HG03025 (cell line): ENCODE data around the gene EPN1.

Source experiments
- ATAC-seq: cut with Tn5 transposase; IDR thresholded peaks from one replicate; pipeline ENCODE4 v1.9.1; 2021; ENCODE audit warnings: mild to moderate bottlenecking, moderate library complexity; ENCODE audit not compliant: unreplicated experiment, low FRiP score

Gene EPN1

GRCh38 chr19:55645512-55645881 is 29.5 kb upstream of the EPN1 start:
- no peak for ATAC-seq

- no peak for ATAC-seq
Observed at GRCh38 chr19:55646889-55647731, 27.9 kb upstream of the EPN1 start.

GRCh38 chr19:55647732-55648584 is 27.1 kb upstream of the EPN1 start, which contains the start of gene CCDC106:
Gene CCDC106 (plus strand): TSS chr19:55648212. CDS start chr19:55649047, 835 bp downstream.
- ATAC-seq, result no peak

GRCh38 chr19:55648585-55649267 is 26.3 kb upstream of the EPN1 start:
- no peak for ATAC-seq

GRCh38 chr19:55649268-55650125 is 25.5 kb upstream of the EPN1 start:
- ATAC-seq, result no peak

GRCh38 chr19:55650126-55650557 is 24.9 kb upstream of the EPN1 start:
- no peak for ATAC-seq

GRCh38 chr19:55650602-55651230 is 24.3 kb upstream of the EPN1 start:
- ATAC-seq, result no peak

GRCh38 chr19:55651236-55651635 is 23.8 kb upstream of the EPN1 start:
- no peak for ATAC-seq

- ATAC-seq, result no peak
Observed at GRCh38 chr19:55652311-55653128, 22.5 kb upstream of the EPN1 start.

- peak; percentile 38 for ATAC-seq
Observed at GRCh38 chr19:55653651-55654322, 21.2 kb upstream of the EPN1 start.

GRCh38 chr19:55654323-55654867 is 20.6 kb upstream of the EPN1 start:
- ATAC-seq, result peak; percentile 52

GRCh38 chr19:55654868-55655647 is 20.0 kb upstream of the EPN1 start, which contains the start of gene U2AF2:
Gene U2AF2 (plus strand): TSS chr19:55655035. CDS start chr19:55655105, 70 bp downstream.
- peak; percentile 30 for ATAC-seq

GRCh38 chr19:55655648-55656040 is 19.4 kb upstream of the EPN1 start:
- ATAC-seq, result no peak

- ATAC-seq, result no peak
Observed at GRCh38 chr19:55656552-55656951, 18.5 kb upstream of the EPN1 start.

- no peak for ATAC-seq
Observed at GRCh38 chr19:55656988-55657747, 17.9 kb upstream of the EPN1 start.

GRCh38 chr19:55658846-55659459 is 16.1 kb upstream of the EPN1 start:
- no peak for ATAC-seq
